GM12865 (cell line): ENCODE results near the gene ACTRT2.

ENCODE experiments used
- DNase-seq: peaks from one replicate; pipeline ENCODE4 v3.0.0; 2010; ENCODE audit warnings: low read depth
- H3K4me3 ChIP-seq: 2 replicates; pipeline ENCODE4 v1.5.1; 2011; ENCODE audit warnings: mild to moderate bottlenecking, low read depth, low read length, control low read depth
- CTCF ChIP-seq: IDR thresholded peaks from 2 replicates; pipeline ENCODE4 v1.5.1; 2011; ENCODE audit warnings: low read length, control low read depth, low read depth, inconsistent platforms; ENCODE audit not compliant: insufficient read depth; ENCODE audit errors: missing control alignments

The ACTRT2 gene

GRCh38 chr1:2984399-2985061 is 36.7 kb upstream of the ACTRT2 start:
- DNase-seq = no peak
- H3K4me3 ChIP-seq = no peak overlapping the region
- no peak for TF ChIP-seq CTCF

- no peak overlapping the region for H3K4me3 ChIP-seq
- TF ChIP-seq CTCF = no peak
- DNase-seq = no peak
These were observed 36.2 kb upstream of the ACTRT2 start for GRCh38 chr1:2985067-2985561.

GRCh38 chr1:2985694-2986548 is 35.3 kb upstream of the ACTRT2 start:
- no peak for DNase-seq
- H3K4me3 ChIP-seq = no peak overlapping the region
- no peak for TF ChIP-seq CTCF

- H3K4me3 ChIP-seq = no peak overlapping the region
- no peak for DNase-seq
- TF ChIP-seq CTCF = no peak
These were observed 34.5 kb upstream of the ACTRT2 start for GRCh38 chr1:2986549-2987305.

- no peak for TF ChIP-seq CTCF
- no peak for DNase-seq
- no peak overlapping the region for H3K4me3 ChIP-seq
These were observed 33.5 kb upstream of the ACTRT2 start for GRCh38 chr1:2987773-2988172.

- H3K4me3 ChIP-seq = no peak overlapping the region
- no peak for TF ChIP-seq CTCF
- DNase-seq = no peak
These were observed 33.0 kb upstream of the ACTRT2 start for GRCh38 chr1:2988256-2988655.
